Measurements from ENCODE around the gene CNIH3.

CNIH3 gene

GRCh38 chr1:224734261-224734935 lies 118.3 kb downstream of the CNIH3 start:
- H3K27ac ChIP-seq (ENCODE audit: low read depth, low read length), result no peak overlapping the region
- peaks cover 24% of the 10 kb centered on the region for H3K4me1 ChIP-seq (ENCODE audit: insufficient read depth, low read length)

GRCh38 chr1:224735159-224735558 lies 119.0 kb downstream of the CNIH3 start:
- Histone ChIP-seq H3K9me3 (ENCODE audit: insufficient read depth, low read depth, low read length) (no peaks in the 10 kb centered on the region), H3K27ac (ENCODE audit: low read depth, low read length) (no peak overlapping the region), H3K36me3 (ENCODE audit: insufficient read depth, low read length) (no peaks in the 10 kb centered on the region), H3K4me1 (ENCODE audit: insufficient read depth, low read length) (peaks cover 29% of the 10 kb centered on the region), H3K9ac (ENCODE audit: low read depth, low read length) (no peak overlapping the region), H3K27me3 (ENCODE audit: insufficient read depth, low read length) (0 out of 2 replicates have a peak, but pooled peaks cover 4% of the 10 kb centered on the region), H3K4me3 (ENCODE audit: low read length) (no peak overlapping the region)
- WGBS, result 96% methylated on average over 6 of the region's 6 CpGs

More at GRCh38 chr1:224734261-224734935, 118.3 kb downstream of the CNIH3 start:
- Histone ChIP-seq H3K36me3 (ENCODE audit: insufficient read depth, low read length) (no peaks in the 10 kb centered on the region), H3K9ac (ENCODE audit: low read depth, low read length) (no peak overlapping the region), H3K27me3 (ENCODE audit: insufficient read depth, low read length) (0 out of 2 replicates have a peak, but pooled peaks cover 4% of the 10 kb centered on the region), H3K9me3 (ENCODE audit: insufficient read depth, low read depth, low read length) (no peaks in the 10 kb centered on the region), H3K4me3 (ENCODE audit: low read length) (no peak overlapping the region)
- 91% methylated on average over 13 of the region's 13 CpGs for WGBS

GRCh38 chr1:224736619-224737352 lies 120.7 kb downstream of the CNIH3 start:
- H3K9ac ChIP-seq (ENCODE audit: low read depth, low read length), result no peak overlapping the region
- WGBS, result 49% methylated on average over 16 of the region's 16 CpGs

GRCh38 chr1:224737353-224737727 lies 121.2 kb downstream of the CNIH3 start:
- H3K4me1 ChIP-seq (ENCODE audit: insufficient read depth, low read length), result peaks cover 29% of the 10 kb centered on the region
- WGBS, result 71% methylated on average over 10 of the region's 10 CpGs
- H3K36me3 ChIP-seq (ENCODE audit: insufficient read depth, low read length), result no peaks in the 10 kb centered on the region
- 0 out of 2 replicates have a peak, but pooled peaks cover 4% of the 10 kb centered on the region for H3K27me3 ChIP-seq (ENCODE audit: insufficient read depth, low read length)
- no peak overlapping the region for H3K27ac ChIP-seq (ENCODE audit: low read depth, low read length)
- no peak overlapping the region for H3K4me3 ChIP-seq (ENCODE audit: low read length)
- no peak overlapping the region for H3K9ac ChIP-seq (ENCODE audit: low read depth, low read length)
- no peaks in the 10 kb centered on the region for H3K9me3 ChIP-seq (ENCODE audit: insufficient read depth, low read depth, low read length)

More at GRCh38 chr1:224736619-224737352, 120.7 kb downstream of the CNIH3 start:
- 0 out of 2 replicates have a peak, but pooled peaks cover 4% of the 10 kb centered on the region for H3K27me3 ChIP-seq (ENCODE audit: insufficient read depth, low read length)
- no peak overlapping the region for H3K4me3 ChIP-seq (ENCODE audit: low read length)
- H3K4me1 ChIP-seq (ENCODE audit: insufficient read depth, low read length), result peaks cover 29% of the 10 kb centered on the region
- H3K9me3 ChIP-seq (ENCODE audit: insufficient read depth, low read depth, low read length), result no peaks in the 10 kb centered on the region
- H3K36me3 ChIP-seq (ENCODE audit: insufficient read depth, low read length), result no peaks in the 10 kb centered on the region
- no peak overlapping the region for H3K27ac ChIP-seq (ENCODE audit: low read depth, low read length)

DNA sequence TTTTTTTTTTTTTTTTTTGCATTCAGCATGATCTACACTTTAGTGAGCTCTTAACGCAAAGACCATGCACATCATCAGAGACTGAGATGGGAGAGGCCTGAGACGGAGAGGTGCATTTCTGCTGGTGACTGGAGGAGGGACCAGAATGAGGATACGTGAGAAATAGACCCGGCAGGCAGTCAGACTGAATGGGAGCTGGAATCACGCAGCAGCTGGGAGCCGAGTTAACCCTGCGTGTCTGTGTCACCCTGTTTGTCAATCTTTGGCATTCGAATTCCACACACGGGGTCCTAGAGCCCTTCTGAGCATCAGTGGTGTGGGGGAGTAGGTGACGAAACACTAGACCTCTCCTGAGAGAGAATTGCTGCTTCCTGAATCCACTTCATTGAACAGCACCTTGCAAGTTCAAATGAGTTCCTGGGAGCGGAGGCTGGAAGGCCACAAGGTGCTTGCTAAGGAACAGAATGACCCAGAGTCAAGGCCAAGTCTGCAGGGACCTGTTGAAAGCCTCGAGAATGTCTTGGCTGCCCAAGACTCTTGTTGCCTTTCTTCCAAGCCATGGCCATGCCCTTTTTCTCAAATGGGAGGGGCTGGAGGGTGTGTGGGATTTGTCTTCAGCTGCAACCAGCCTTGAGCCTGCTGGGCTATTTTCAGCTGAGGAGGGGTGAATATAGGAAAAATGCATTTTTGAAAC lies 123.3 kb downstream of the CNIH3 start:
- 85% methylated on average over 12 of the region's 12 CpGs for WGBS
- no peaks in the 10 kb centered on the region for H3K9me3 ChIP-seq (ENCODE audit: insufficient read depth, low read depth, low read length)
- peaks cover 29% of the 10 kb centered on the region for H3K4me1 ChIP-seq (ENCODE audit: insufficient read depth, low read length)
- no peak overlapping the region for H3K4me3 ChIP-seq (ENCODE audit: low read length)
- 0 out of 2 replicates have a peak, but pooled peaks cover 4% of the 10 kb centered on the region for H3K27me3 ChIP-seq (ENCODE audit: insufficient read depth, low read length)
- H3K27ac ChIP-seq (ENCODE audit: low read depth, low read length), result no peak overlapping the region
- H3K36me3 ChIP-seq (ENCODE audit: insufficient read depth, low read length), result no peaks in the 10 kb centered on the region
- H3K9ac ChIP-seq (ENCODE audit: low read depth, low read length), result no peak overlapping the region

DNA sequence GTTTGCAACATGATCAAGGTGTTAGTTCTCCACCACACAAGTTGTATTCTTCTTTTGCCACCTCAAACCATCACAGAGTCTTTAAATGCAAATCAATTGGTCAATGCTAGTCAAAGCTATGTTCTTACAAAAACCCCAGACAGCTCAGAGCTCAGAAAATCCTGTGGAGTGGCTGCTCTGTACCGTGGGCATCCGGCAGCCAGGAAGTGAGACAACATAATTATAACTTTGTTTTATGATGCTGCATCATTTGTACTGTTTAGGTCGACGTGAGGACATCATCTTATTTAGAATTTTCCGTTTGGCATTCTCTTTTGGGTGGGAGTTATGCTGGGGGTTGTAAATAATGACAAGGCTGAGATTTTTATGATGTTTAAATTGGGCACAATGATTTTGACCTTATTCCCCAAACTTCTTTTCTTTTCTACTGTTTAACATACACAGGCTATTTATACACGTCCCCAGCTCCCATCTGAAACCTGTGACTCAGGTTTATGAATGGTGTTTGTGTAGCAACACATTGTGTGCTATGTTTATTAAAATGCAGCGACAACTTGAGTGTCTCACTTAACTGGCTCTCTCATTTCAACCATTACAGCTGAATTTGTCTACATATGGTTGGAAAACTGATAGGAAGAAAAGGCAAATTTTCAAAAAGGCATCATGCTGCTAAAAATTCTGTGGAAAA lies 124.0 kb downstream of the CNIH3 start:
- H3K9me3 ChIP-seq (ENCODE audit: insufficient read depth, low read depth, low read length), result no peaks in the 10 kb centered on the region
- H3K36me3 ChIP-seq (ENCODE audit: insufficient read depth, low read length), result no peaks in the 10 kb centered on the region
- H3K9ac ChIP-seq (ENCODE audit: low read depth, low read length), result no peak overlapping the region
- H3K4me1 ChIP-seq (ENCODE audit: insufficient read depth, low read length), result peaks cover 29% of the 10 kb centered on the region
- WGBS, result 84% methylated on average over 6 of the region's 7 CpGs
- H3K4me3 ChIP-seq (ENCODE audit: low read length), result no peak overlapping the region
- H3K27me3 ChIP-seq (ENCODE audit: insufficient read depth, low read length), result 0 out of 2 replicates have a peak, but pooled peaks cover 4% of the 10 kb centered on the region
- no peak overlapping the region for H3K27ac ChIP-seq (ENCODE audit: low read depth, low read length)

- Histone ChIP-seq H3K9me3 (ENCODE audit: insufficient read depth, low read depth, low read length) (no peaks in the 10 kb centered on the region), H3K4me3 (ENCODE audit: low read length) (no peak overlapping the region), H3K4me1 (ENCODE audit: insufficient read depth, low read length) (peaks cover 29% of the 10 kb centered on the region), H3K9ac (ENCODE audit: low read depth, low read length) (no peak overlapping the region), H3K27ac (ENCODE audit: low read depth, low read length) (no peak overlapping the region), H3K36me3 (ENCODE audit: insufficient read depth, low read length) (no peaks in the 10 kb centered on the region), H3K27me3 (ENCODE audit: insufficient read depth, low read length) (0 out of 2 replicates have a peak, but pooled peaks cover 4% of the 10 kb centered on the region)
- WGBS, result 96% methylated on average over 5 of the region's 5 CpGs
Observed at GRCh38 chr1:224740685-224741052, 124.6 kb downstream of the CNIH3 start.

GRCh38 chr1:224742349-224742748 lies 126.2 kb downstream of the CNIH3 start:
- Histone ChIP-seq H3K9ac (ENCODE audit: low read depth, low read length) (no peak overlapping the region), H3K36me3 (ENCODE audit: insufficient read depth, low read length) (no peaks in the 10 kb centered on the region), H3K4me3 (ENCODE audit: low read length) (no peak overlapping the region), H3K4me1 (ENCODE audit: insufficient read depth, low read length) (peaks cover 19% of the 10 kb centered on the region), H3K9me3 (ENCODE audit: insufficient read depth, low read depth, low read length) (no peaks in the 10 kb centered on the region), H3K27me3 (ENCODE audit: insufficient read depth, low read length) (0 out of 2 replicates have a peak, but pooled peaks cover 2% of the 10 kb centered on the region), H3K27ac (ENCODE audit: low read depth, low read length) (no peak overlapping the region)
- WGBS, result 92% methylated on average over 6 of the region's 6 CpGs

GRCh38 chr1:224743608-224744164 lies 127.6 kb downstream of the CNIH3 start:
- Histone ChIP-seq H3K36me3 (ENCODE audit: insufficient read depth, low read length) (no peaks in the 10 kb centered on the region), H3K27ac (ENCODE audit: low read depth, low read length) (no peak overlapping the region), H3K9ac (ENCODE audit: low read depth, low read length) (no peak overlapping the region), H3K27me3 (ENCODE audit: insufficient read depth, low read length) (no peaks in the 10 kb centered on the region), H3K4me1 (ENCODE audit: insufficient read depth, low read length) (peaks cover 6% of the 10 kb centered on the region; the same call in 1 of the 2 replicates), H3K4me3 (ENCODE audit: low read length) (no peak overlapping the region), H3K9me3 (ENCODE audit: insufficient read depth, low read depth, low read length) (no peaks in the 10 kb centered on the region)
- 92% methylated on average over 9 of the region's 9 CpGs for WGBS

GRCh38 chr1:224744521-224744920 lies 128.4 kb downstream of the CNIH3 start:
- peaks cover 4% of the 10 kb centered on the region; the same call in 1 of the 2 replicates for H3K4me1 ChIP-seq (ENCODE audit: insufficient read depth, low read length)
- no peaks in the 10 kb centered on the region for H3K27me3 ChIP-seq (ENCODE audit: insufficient read depth, low read length)
- no peak overlapping the region for H3K27ac ChIP-seq (ENCODE audit: low read depth, low read length)
- H3K9ac ChIP-seq (ENCODE audit: low read depth, low read length), result no peak overlapping the region
- H3K4me3 ChIP-seq (ENCODE audit: low read length), result no peak overlapping the region
- no peaks in the 10 kb centered on the region for H3K9me3 ChIP-seq (ENCODE audit: insufficient read depth, low read depth, low read length)
- H3K36me3 ChIP-seq (ENCODE audit: insufficient read depth, low read length), result no peaks in the 10 kb centered on the region
- 95% methylated on average over 5 of the region's 5 CpGs for WGBS

Measured in HUES64 (cell line).